RKO (cell line): Measurements from ENCODE around the gene HEG1.

Experiments
- DNase-seq: peaks from one replicate; pipeline ENCODE4 v3.0.0-alpha.2; 2016; ENCODE audit warnings: low spot score

HEG1 gene

GRCh38 chr3:125010393-125010792 is 45.4 kb downstream of the HEG1 start:
- DNase-seq = no peak

GRCh38 chr3:125008766-125009165 is 47.0 kb downstream of the HEG1 start:
- DNase-seq = no peak

GRCh38 chr3:125006291-125006731 is 49.5 kb downstream of the HEG1 start:
- DNase-seq = no peak

GRCh38 chr3:125005676-125006075 is 50.1 kb downstream of the HEG1 start:
- DNase-seq = no peak

- DNase-seq = no peak
Observed at GRCh38 chr3:125005222-125005621, 50.6 kb downstream of the HEG1 start.

GRCh38 chr3:125003859-125004595 is 51.8 kb downstream of the HEG1 start:
- no peak for DNase-seq

GRCh38 chr3:125003369-125003853 is 52.4 kb downstream of the HEG1 start:
- no peak for DNase-seq

- no peak for DNase-seq
Observed at GRCh38 chr3:125002414-125003368, 53.1 kb downstream of the HEG1 start.

GRCh38 chr3:125001557-125002413 is 54.0 kb downstream of the HEG1 start:
- DNase-seq = no peak

- DNase-seq = no peak
Observed at GRCh38 chr3:125000661-125001060, 55.1 kb downstream of the HEG1 start.

GRCh38 chr3:124999897-125000435 is 55.8 kb downstream of the HEG1 start:
- DNase-seq = no peak

- DNase-seq = no peak
Observed at GRCh38 chr3:124999317-124999716, 56.5 kb downstream of the HEG1 start.

GRCh38 chr3:124998247-124998630 is 57.6 kb downstream of the HEG1 start:
- DNase-seq = no peak

GRCh38 chr3:124997303-124998246 is 58.2 kb downstream of the HEG1 start:
- no peak for DNase-seq

- peak; percentile 57 for DNase-seq
Observed at GRCh38 chr3:124995460-124995994, 60.3 kb downstream of the HEG1 start.

GRCh38 chr3:124993466-124993865 is 62.3 kb downstream of the HEG1 start:
- DNase-seq = no peak

GRCh38 chr3:124992041-124992440 is 63.8 kb downstream of the HEG1 start:
- no peak for DNase-seq

- peak; percentile 70 for DNase-seq
Observed at GRCh38 chr3:124986192-124987143, 69.3 kb downstream of the HEG1 start.

GRCh38 chr3:124985349-124985748 is 70.4 kb downstream of the HEG1 start:
- DNase-seq = no peak
